H9 (cell line): Measurements from ENCODE around the gene FHOD3. TPM values are rescaled to one million over a fixed set of nuclear protein-coding genes. Genes with fewer than 3 reads are reported as not detected.
A peak's percentile ranks its signal among the peaks of the same experiment; 100 is the strongest.

Experiments used
- DNase-seq: peaks from one replicate; pipeline ENCODE4 v3.0.0-alpha.2; 2017
- H2AFZ ChIP-seq: one replicate; pipeline ENCODE4 v1.6.1; 2013; ENCODE audit warnings: mild to moderate bottlenecking, low read length, control low read depth, moderate library complexity
- H2AK5ac ChIP-seq: 2 replicates; pipeline ENCODE4 v1.6.1; 2013; ENCODE audit warnings: low read length, control low read depth, mixed read lengths; ENCODE audit not compliant: insufficient read length
- H2BK120ac ChIP-seq: one replicate; pipeline ENCODE4 v1.6.1; 2013; ENCODE audit warnings: low read depth, mild to moderate bottlenecking, low read length, control low read depth, inconsistent platforms; ENCODE audit not compliant: poor library complexity, severe bottlenecking
- H2BK12ac ChIP-seq: 2 replicates; pipeline ENCODE4 v1.6.1; 2013; ENCODE audit warnings: low read length, control low read depth, mixed read lengths, low read depth; ENCODE audit not compliant: insufficient read length
- H2BK15ac ChIP-seq: 2 replicates; pipeline ENCODE4 v1.6.1; 2013; ENCODE audit warnings: low read depth, low read length, control low read depth
- H2BK20ac ChIP-seq: one replicate; pipeline ENCODE4 v1.6.1; 2013; ENCODE audit warnings: low read depth, mild to moderate bottlenecking, low read length, control low read depth, inconsistent platforms; ENCODE audit not compliant: poor library complexity, severe bottlenecking
- H2BK5ac ChIP-seq: 2 replicates; pipeline ENCODE4 v1.6.1; 2013; ENCODE audit warnings: low read length, control low read depth, mixed read lengths; ENCODE audit not compliant: insufficient read length
- H3K14ac ChIP-seq: 2 replicates; pipeline ENCODE4 v1.6.1; 2013; ENCODE audit warnings: low read length, control low read depth; ENCODE audit not compliant: insufficient read depth
- H3K18ac ChIP-seq: 2 replicates; pipeline ENCODE4 v1.6.1; 2013; ENCODE audit warnings: low read depth, mild to moderate bottlenecking, mixed read lengths, low read length, control low read depth; ENCODE audit not compliant: insufficient read length
- H3K23ac ChIP-seq: 2 replicates; pipeline ENCODE4 v1.6.1; 2013; ENCODE audit warnings: low read length, control low read depth, mixed read lengths, low read depth; ENCODE audit not compliant: insufficient read length
- H3K23me2 ChIP-seq: 2 replicates; pipeline ENCODE4 v1.6.1; 2013; ENCODE audit warnings: low read depth, mild to moderate bottlenecking, mixed read lengths, low read length, control low read depth; ENCODE audit not compliant: insufficient read length, poor library complexity, severe bottlenecking
- H3K27ac ChIP-seq: 2 replicates; pipeline ENCODE4 v1.5.1; 2013; ENCODE audit warnings: low read length, control low read depth, mixed read lengths, low read depth; ENCODE audit not compliant: insufficient read length
- H3K27me3 ChIP-seq: 2 replicates; pipeline ENCODE4 v1.6.1; 2013; ENCODE audit warnings: low read length, control low read depth, inconsistent platforms; ENCODE audit not compliant: insufficient read depth
- H3K4ac ChIP-seq: 2 replicates; pipeline ENCODE4 v1.6.1; 2013; ENCODE audit warnings: low read depth, mild to moderate bottlenecking, control low read depth, inconsistent platforms, low read length, moderate library complexity
- H3K4me1 ChIP-seq: 2 replicates; pipeline ENCODE4 v1.6.1; 2013; ENCODE audit warnings: low read length, control low read depth, inconsistent platforms; ENCODE audit not compliant: insufficient read depth
- H3K4me2 ChIP-seq: 2 replicates; pipeline ENCODE4 v1.6.1; 2013; ENCODE audit warnings: low read length, control low read depth, mixed read lengths; ENCODE audit not compliant: insufficient read length, insufficient read depth
- H3K56ac ChIP-seq: 2 replicates; pipeline ENCODE4 v1.6.1; 2013; ENCODE audit warnings: low read depth, mild to moderate bottlenecking, mixed read lengths, low read length, control low read depth; ENCODE audit not compliant: insufficient read length
- H3K79me1 ChIP-seq: 2 replicates; pipeline ENCODE4 v1.6.1; 2013; ENCODE audit warnings: low read depth, mild to moderate bottlenecking, moderate library complexity, low read length, control low read depth, inconsistent platforms; ENCODE audit not compliant: insufficient read depth, poor library complexity, severe bottlenecking
- H3K79me2 ChIP-seq: 2 replicates; pipeline ENCODE4 v1.6.1; 2013; ENCODE audit warnings: low read length, control low read depth, inconsistent platforms; ENCODE audit not compliant: insufficient read depth
- H3K9ac ChIP-seq: 2 replicates; pipeline ENCODE4 v1.6.1; 2013; ENCODE audit warnings: low read length, control low read depth, mixed read lengths; ENCODE audit not compliant: insufficient read length; ENCODE audit errors: extremely low read depth
- H3K9me3 ChIP-seq: one replicate; pipeline ENCODE4 v1.6.1; 2013; ENCODE audit warnings: low read depth, low read length, inconsistent platforms; ENCODE audit not compliant: control insufficient read depth
- H3T11ph ChIP-seq: one replicate; pipeline ENCODE4 v1.6.1; 2013; ENCODE audit warnings: mild to moderate bottlenecking, low read length, control low read depth, inconsistent platforms
- H4K20me1 ChIP-seq: one replicate; pipeline ENCODE4 v1.6.1; 2013; ENCODE audit not compliant: control insufficient read depth, insufficient read length, insufficient read depth
- H4K5ac ChIP-seq: 2 replicates; pipeline ENCODE4 v1.6.1; 2013; ENCODE audit warnings: low read depth, mild to moderate bottlenecking, mixed read lengths, low read length, control low read depth; ENCODE audit not compliant: insufficient read length
- H4K8ac ChIP-seq: replicated peaks from 2 replicates; pipeline ENCODE4 v1.6.1; 2013; ENCODE audit warnings: low read length, control low read depth, mixed read lengths, low read depth; ENCODE audit not compliant: insufficient read length
- H4K91ac ChIP-seq: 2 replicates; pipeline ENCODE4 v1.6.1; 2013; ENCODE audit warnings: low read depth, mild to moderate bottlenecking, moderate library complexity, mixed read lengths, low read length, control low read depth; ENCODE audit not compliant: insufficient read length
- H3K27ac Mint-ChIP-seq, 3 experiments: 2 replicates in 2 of 3; 3 replicates in 1 of 3; pipeline ENCODE4 v1.8.0; 2020 to 2021; ENCODE audit warnings: mixed read lengths in 3 of 3, mild to moderate bottlenecking in 1 of 3, moderate library complexity in 1 of 3
- H3K27me3 Mint-ChIP-seq: 2 replicates; pipeline ENCODE4 v1.8.0; 2021; ENCODE audit warnings: low read depth, mild to moderate bottlenecking, moderate library complexity, mixed read lengths
- H3K36me3 Mint-ChIP-seq, 3 experiments: 2 replicates in 2 of 3; 3 replicates in 1 of 3; pipeline ENCODE4 v1.8.0; 2020 to 2021; ENCODE audit warnings: low read depth in 3 of 3, mixed read lengths in 3 of 3; ENCODE audit not compliant: insufficient read depth in 1 of 3
- H3K4me1 Mint-ChIP-seq, 2 experiments: 2 replicates each; pipeline ENCODE4 v1.8.0; 2020; ENCODE audit warnings: mixed read lengths in 2 of 2
- H3K4me3 Mint-ChIP-seq, 2 experiments: 2 replicates in 1 of 2; 3 replicates in 1 of 2; pipeline ENCODE4 v1.8.0; 2020 to 2021; ENCODE audit warnings: mild to moderate bottlenecking in 2 of 2, mixed read lengths in 2 of 2, moderate library complexity in 1 of 2
- H3K9me3 Mint-ChIP-seq, 2 experiments: 2 replicates in 1 of 2; 3 replicates in 1 of 2; pipeline ENCODE4 v1.8.0; 2020; ENCODE audit warnings: mild to moderate bottlenecking in 2 of 2, mixed read lengths in 2 of 2, moderate library complexity in 1 of 2
- CTCF ChIP-seq: fragments of 200-600 bp; sonication (generic); conservative IDR thresholded peaks from 3 replicates; pipeline ENCODE4 v1.8.0; 2021; ENCODE audit warnings: antibody characterized with exemption, mild to moderate bottlenecking
- WGBS: extraction: QIAGEN DNeasy Blood & Tissue Kit; methylation state at CpG from one replicate; pipeline ENCODE4 v1.1.7; 2013; ENCODE audit warnings: missing lambda C conversion rate, low lambda C conversion rate, mixed read lengths; ENCODE audit not compliant: insufficient read length; ENCODE audit errors: extremely low coverage; 5-methylcytosine and 5-hydroxymethylcytosine counted together
- total RNA-seq: library from RNA; stranded (reverse); gene quantifications from 2 replicates; pipeline ENCODE4 v1.2.1, GENCODE V29; 2021

Gene FHOD3
- total RNA-seq, 1 experiment from 2014 or later, result 8.0 TPM

DNA sequence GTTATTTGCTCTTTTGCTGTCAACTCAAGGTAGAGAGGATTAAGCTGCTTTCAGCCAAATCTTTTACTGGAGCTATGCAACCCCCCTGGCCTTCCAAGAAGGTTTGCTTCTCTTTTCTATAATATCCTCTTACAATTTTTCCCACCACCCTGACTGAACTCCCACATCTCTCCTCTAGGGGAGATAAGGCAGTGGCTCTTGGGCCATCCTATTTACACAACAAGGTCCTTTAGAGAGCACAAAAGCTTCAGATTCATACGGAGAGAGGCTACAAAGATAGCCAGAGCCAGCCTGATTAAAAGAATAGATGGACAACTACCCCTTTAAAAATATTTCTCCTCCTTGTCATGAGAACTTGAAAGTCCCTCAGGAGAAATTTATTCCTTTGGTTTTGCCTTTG lies 435.6 kb downstream of the FHOD3 start:
- H2BK20ac ChIP-seq, result no peak overlapping the region
- H2BK120ac ChIP-seq, result no peak overlapping the region
- no peaks in the 10 kb centered on the region for H3K79me2 ChIP-seq
- H3K4me1 ChIP-seq, result no peaks in the 10 kb centered on the region
- no peak overlapping the region for H3K23ac ChIP-seq
- H3K4me1 Mint-ChIP-seq, result peaks cover 3 to 4% of the 10 kb centered on the region in 2 experiments; a peak in 2 of 4 replicates
- TF ChIP-seq CTCF, result peak; percentile 39
- peaks cover 28 to 46% (median 45%) of the 10 kb centered on the region in 3 experiments for H3K36me3 Mint-ChIP-seq
- H3K27ac Mint-ChIP-seq, result no peak overlapping the region
- no peak overlapping the region for H2BK5ac ChIP-seq
- H4K8ac ChIP-seq, result no peak overlapping the region
- H3K9ac ChIP-seq, result no peak overlapping the region
- no peak overlapping the region for H3T11ph ChIP-seq
- no peak overlapping the region for H2BK15ac ChIP-seq
- no peak overlapping the region for H2AK5ac ChIP-seq
- no peak overlapping the region for H2AFZ ChIP-seq
- WGBS, result no CpG with 5 or more reads among the region's 1 CpG
- H3K27me3 Mint-ChIP-seq, result peaks cover 8% of the 10 kb centered on the region
- H3K27ac ChIP-seq, result no peak overlapping the region
- peaks cover 13% of the 10 kb centered on the region for H3K9me3 ChIP-seq
- H3K4me3 Mint-ChIP-seq, result no peak overlapping the region
- H4K20me1 ChIP-seq, result no peaks in the 10 kb centered on the region
- no peaks in the 10 kb centered on the region for H3K27me3 ChIP-seq
- H2BK12ac ChIP-seq, result no peak overlapping the region
- H3K4ac ChIP-seq, result no peak overlapping the region
- no peak overlapping the region for H3K56ac ChIP-seq
- H4K5ac ChIP-seq, result no peak overlapping the region
- H3K18ac ChIP-seq, result no peak overlapping the region
- peaks cover 22 to 26% of the 10 kb centered on the region in 2 experiments for H3K9me3 Mint-ChIP-seq
- DNase-seq, result no peak
- H4K91ac ChIP-seq, result no peak overlapping the region
- H3K23me2 ChIP-seq, result no peaks in the 10 kb centered on the region
- H3K14ac ChIP-seq, result no peak overlapping the region
- H3K4me2 ChIP-seq, result no peak overlapping the region
- no peaks in the 10 kb centered on the region for H3K79me1 ChIP-seq
